ENCODE data around the gene CNOT10.
"Not testable (repeated sequence)": the region's sequence is repeated elsewhere in the genome, so short reads cannot be mapped to it uniquely, and the experiment has no call there.

CNOT10 gene, protein sequence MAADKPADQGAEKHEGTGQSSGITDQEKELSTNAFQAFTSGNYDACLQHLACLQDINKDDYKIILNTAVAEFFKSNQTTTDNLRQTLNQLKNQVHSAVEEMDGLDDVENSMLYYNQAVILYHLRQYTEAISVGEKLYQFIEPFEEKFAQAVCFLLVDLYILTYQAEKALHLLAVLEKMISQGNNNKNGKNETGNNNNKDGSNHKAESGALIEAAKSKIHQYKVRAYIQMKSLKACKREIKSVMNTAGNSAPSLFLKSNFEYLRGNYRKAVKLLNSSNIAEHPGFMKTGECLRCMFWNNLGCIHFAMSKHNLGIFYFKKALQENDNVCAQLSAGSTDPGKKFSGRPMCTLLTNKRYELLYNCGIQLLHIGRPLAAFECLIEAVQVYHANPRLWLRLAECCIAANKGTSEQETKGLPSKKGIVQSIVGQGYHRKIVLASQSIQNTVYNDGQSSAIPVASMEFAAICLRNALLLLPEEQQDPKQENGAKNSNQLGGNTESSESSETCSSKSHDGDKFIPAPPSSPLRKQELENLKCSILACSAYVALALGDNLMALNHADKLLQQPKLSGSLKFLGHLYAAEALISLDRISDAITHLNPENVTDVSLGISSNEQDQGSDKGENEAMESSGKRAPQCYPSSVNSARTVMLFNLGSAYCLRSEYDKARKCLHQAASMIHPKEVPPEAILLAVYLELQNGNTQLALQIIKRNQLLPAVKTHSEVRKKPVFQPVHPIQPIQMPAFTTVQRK

DNA sequence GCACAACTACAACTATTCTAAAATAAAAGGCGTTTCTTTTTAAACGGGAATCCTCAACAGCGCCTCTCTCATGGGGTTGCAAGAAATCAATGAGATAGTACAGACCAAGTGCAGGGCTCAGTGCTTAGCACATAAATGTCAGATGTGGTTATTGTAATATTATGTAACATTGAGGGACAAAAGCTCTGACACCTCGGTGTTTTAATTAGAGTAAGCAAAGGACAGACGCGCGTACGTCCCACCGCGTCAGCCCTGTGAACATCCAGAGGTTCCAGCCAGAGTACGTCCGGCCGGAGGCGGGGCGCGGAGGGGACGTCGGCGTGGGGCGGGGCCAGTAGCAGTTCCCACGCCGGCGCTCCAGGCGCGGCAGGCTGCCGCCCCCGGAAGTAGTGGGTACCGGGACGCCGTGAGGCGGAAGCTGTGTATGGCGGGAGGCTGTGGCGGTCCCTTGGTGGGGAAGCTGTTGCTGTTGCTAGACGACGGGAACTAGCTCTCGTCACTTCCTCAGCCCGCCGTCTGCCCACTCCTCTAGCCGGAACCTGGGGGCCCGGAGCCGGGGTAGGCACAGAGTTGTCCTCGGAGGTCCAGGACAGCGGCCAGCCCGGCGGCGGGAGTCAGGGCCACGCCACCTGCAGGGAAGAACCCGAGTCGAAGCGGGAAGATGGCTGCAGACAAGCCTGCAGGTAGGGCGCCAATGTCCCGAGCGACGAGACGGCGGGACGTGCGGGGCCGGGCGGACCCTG lies at the start of gene CNOT10:
Gene CNOT10, plus strand, starts transcription at position 389 of the 743 bp plus-strand sequence. Its CDS starts 273 bp downstream, at position 662.
- DNase-seq (ENCODE audit: low read depth), result peak; percentile 87

DNA sequence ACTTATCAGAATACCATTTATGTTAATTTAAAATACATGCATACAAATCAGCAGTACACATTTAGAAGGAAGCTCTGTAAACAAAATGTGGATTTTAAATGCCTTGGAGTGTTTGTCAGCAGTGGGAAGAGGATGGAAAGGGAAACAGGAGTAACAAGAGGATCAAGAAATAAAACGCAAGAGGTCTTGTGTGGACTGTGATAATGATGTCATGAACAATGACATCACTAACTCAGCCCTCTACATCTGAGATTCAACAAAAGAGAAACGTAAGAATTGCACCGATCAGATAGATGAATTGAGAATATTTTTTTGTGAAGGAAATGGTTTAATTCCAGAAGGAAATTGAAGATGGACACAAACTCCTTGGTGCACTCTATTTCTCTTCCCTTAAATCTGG lies 44.0 kb upstream of the CNOT10 start:
- no peak for DNase-seq (ENCODE audit: low read depth)

DNA sequence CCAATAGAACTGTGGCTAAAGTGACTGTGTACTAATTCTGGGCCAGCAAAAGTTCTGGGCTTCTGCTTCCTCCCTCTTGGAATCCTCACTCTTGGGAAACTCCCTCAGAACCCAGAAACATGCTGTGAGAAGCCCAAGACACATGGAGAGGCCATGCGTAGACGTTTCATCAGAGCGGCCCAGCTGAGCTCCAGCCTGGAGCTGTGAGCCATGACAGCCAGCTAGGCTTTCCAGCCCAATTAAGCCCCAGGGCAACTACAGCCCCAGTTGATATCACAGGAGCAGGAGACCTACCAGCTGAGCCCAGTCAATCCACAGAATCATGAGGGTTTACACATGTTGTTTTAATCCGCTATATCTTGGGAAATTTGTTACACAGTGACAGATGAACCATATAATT lies 43.6 kb upstream of the CNOT10 start:
- no peak for DNase-seq (ENCODE audit: low read depth)

DNA sequence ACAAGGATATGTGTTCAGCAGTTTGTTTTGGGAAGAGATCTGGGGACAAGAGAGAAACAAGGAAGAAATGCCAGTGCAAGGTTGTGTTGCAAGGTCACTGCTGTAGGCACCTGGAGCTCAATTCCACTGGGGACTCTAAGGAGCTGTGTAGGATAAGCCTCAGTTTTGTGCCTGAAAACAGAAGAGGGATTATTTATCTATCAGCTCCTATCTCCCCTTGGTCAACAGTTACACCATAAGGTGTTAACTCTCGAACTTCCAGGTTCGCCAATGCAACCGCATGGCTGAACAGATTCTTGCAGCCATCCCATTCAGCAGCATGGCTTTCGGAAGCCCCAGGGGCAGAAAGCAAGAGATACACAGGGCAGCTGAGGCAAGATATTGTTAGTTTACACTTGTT lies 41.6 kb upstream of the CNOT10 start:
- no peak for DNase-seq (ENCODE audit: low read depth)

DNA sequence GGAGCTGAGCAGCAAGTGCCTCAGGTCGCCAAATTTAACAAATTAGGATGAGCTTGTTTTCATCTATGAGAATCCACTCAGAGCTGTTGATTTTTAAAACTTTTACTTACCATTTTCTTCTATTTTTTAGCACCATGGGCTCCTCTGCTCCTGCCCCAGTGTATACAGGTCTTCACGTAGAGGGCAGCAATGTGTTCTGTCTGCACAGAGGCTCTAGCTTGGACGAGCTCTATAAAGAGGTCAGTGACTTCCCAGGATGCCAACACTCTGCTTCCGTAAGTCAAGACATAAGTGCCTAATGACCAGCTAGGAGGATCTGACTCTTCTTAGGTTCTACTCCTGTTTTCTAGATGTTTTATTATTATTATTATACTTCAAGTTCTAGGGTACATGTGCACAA lies 41.2 kb upstream of the CNOT10 start:
- no peak for DNase-seq (ENCODE audit: low read depth)

DNA sequence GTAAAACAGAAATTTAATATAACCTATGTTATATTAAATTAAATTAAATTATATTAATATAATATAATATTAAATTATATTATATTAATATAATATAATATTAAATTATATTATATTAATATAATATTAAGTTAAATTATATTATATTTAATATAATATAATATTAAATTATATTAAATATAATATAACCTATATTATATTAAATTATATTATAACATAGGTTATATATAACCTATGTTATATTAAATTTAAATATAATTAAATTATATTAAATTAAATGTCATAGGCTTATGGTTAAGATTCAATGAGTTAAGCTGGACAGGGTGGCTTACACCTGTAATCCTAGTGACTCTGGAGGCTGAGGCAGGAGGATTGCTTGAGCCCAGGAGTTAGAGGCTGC lies 40.6 kb upstream of the CNOT10 start:
- no peak for DNase-seq (ENCODE audit: low read depth)

DNA sequence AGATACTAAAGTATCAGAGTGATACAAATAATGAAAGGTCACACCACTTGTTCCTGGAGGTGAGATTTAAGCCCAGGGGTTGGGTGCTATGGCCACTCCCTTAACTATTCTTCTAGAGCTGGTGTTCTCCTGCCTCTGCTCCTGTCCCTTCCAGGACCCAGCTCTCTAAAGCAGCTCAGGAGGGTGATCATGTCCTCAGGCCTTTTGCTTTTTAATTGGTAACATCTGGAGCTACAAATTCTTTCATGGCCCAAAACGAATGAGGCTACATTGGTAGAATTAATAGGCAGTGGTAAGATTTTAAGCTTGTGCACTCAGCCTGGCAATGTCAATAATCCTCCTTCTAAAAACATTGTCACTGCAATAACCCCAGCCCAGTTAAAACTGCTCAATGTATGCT lies 38.2 kb upstream of the CNOT10 start:
- no peak for DNase-seq (ENCODE audit: low read depth)

DNA sequence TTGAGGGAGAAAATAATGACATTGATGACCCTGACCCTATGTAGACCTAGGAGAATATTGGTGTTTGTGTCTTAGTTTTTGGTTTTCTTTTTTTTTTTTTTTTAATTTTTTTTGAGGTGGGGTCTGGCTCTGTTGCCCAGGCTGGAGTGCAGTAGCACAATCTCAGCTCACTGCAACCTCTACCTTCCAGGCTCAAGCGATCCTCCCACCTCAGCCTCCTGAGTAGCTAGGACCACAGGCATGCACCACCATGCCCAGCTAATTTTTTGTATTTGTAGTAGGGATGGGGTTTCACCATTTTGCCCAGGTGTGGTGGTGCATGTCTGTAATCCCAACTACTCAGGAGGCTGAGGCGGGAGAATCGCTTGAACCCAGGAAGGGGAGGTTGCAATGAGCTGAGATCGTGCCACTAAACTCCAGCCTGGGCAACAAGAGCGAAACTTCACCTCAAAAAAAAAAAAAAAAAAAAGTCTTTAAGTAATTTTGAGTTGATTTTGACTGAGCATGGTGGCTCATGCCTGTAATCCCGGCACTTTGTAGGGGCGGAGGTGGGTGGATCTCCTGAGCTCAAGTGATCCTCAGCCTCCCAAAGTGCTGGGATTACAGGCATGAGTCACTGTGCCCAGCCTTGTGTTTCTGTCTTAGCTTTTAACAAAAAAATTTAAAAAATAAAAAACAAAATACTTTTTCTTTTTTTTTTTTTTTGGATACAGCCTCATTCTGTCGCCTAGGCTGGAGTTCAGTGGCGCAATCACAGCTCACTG lies 32.5 kb upstream of the CNOT10 start:
- not testable (repeated sequence) for DNase-seq (ENCODE audit: low read depth)

DNA sequence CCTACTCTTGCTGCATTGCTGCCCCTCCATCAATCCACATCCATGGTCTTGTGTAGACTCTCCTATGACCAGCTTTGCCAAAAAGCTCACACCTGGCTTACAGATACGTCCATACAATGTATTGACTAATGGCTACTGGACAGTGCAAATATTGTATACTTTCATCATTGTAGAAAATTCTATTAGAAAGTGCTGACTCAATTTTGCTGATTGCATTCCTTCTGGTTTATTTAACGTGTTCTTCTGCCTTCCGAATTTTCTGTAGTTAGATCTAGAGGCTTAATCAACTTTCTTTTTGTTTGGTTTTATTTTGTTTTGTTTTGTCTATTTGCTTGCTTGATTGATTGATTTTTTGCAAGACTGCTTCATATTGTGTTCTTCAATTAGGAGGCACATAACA lies 29.8 kb upstream of the CNOT10 start:
- no peak for DNase-seq (ENCODE audit: low read depth)

DNA sequence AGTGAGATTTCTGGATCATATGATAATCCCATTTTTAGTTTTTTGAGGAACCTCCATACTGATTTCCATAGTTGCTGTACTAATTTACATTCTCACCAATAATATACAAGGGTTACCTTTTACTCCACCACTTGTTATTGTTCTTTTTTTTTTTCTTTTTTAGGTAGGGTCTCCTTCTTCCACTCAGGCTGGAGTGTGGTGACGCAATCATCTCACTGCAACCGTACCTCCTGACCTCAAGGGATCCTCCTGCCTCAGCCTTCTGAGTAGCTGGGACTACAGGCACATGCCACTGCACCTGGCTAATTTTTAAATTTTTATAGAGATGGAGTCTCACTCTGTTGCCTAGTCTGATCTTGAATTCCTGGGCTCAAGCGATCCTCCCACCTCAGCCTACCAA lies 24.4 kb upstream of the CNOT10 start:
- DNase-seq (ENCODE audit: low read depth), result no peak

DNA sequence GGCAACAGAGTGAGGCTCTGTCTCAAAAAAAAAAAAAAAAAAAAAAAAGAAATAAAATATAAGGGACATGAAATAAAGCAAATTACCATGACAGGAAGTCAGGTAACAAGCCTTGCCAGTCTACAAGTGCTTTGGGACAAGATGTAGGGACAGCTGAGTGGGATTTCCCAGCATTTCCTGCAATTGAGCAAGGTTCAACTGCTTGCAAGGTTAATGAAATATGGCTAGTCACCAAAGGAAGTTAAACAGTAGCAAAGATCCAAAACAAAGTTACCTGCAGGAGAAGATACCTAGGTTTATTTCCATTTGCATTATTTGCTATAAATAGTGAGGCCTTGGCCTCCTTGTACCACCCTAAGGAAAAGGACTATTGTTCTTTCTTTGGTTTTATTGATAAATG lies 22.3 kb upstream of the CNOT10 start:
- DNase-seq (ENCODE audit: low read depth), result no peak

DNA sequence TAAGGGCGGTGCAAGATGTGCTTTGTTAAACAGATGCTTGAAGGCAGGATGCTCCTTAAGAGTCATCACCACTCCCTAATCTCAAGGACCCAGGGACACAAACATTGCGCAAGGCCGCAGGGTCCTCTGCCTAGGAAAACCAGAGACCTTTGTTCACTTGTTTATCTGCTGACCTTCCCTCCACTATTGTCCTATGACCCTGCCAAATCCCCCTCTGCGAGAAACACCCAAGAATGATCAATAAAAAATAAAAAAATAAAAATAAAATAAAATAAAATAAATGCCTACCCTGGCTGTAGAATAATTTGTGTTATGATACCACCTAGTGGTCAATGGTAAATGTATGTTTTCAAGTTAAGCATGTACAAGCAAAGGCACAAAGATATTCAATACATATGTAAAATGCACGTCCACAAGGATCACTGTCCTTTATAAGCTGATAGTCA lies 20.3 kb upstream of the CNOT10 start:
- DNase-seq (ENCODE audit: low read depth), result peak; percentile 33

DNA sequence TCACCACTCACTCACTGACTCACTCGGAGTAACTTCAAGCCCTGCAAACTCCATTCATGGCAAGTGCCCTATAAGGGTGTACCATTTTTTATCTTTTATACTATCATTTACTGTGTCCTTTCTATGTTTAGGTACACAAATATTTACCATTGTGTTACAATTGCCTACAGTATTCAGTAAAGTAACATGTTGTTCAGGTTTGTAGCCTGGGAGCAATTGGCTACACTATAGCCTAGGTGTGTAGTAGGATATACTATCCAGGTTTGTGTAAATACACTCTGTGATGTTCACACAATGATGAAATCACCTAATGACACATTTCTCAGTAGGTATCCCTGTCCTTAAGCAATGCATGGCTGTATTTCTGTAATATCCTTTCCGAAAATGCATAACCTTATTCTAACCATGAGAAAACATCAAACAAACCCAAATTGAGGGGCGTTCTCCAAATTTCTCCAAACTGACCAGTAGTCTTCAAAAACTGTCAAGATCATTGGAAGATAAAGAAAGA lies 17.9 kb upstream of the CNOT10 start:
- DNase-seq (ENCODE audit: low read depth), result no peak

DNA sequence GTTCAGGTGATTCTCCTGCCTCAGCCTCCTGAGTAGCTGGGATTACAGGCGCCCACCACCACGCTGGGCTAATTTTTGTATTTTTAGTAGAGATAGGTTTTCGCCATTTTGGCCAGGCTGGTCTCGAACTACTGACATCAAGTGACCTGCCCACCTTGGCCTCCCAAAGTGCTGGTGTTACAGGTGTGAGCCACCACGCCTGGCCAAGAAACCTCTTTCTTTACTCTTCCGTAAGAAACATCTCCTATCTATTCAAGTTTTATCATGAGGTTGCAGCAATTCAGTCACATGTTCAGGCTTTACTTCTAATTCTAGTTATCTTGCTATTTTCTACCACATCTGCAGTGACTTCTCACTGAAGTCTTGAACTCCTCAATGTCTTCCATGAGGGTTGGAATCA lies 15.8 kb upstream of the CNOT10 start:
- not testable (repeated sequence) for DNase-seq (ENCODE audit: low read depth)

DNA sequence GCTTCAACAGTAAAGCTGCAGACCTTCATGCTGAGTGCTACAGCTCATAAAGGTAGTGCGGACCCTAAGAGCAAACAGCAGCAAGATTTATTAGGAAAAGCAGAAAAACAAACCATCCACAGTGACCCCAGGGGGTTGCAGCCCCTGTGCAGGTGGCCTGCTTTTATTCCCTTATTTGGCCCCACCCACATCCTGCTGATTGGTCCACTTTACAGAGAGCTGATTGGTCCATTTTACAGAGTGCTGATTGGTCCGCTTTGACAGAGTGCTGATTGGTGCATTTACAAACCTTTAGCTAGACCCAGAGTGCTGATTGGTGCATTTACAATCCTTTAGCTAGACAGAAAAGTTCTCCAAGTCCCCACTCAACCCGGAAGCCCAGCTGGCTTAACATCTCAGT lies 11.3 kb upstream of the CNOT10 start:
- DNase-seq (ENCODE audit: low read depth), result not testable (repeated sequence)

DNA sequence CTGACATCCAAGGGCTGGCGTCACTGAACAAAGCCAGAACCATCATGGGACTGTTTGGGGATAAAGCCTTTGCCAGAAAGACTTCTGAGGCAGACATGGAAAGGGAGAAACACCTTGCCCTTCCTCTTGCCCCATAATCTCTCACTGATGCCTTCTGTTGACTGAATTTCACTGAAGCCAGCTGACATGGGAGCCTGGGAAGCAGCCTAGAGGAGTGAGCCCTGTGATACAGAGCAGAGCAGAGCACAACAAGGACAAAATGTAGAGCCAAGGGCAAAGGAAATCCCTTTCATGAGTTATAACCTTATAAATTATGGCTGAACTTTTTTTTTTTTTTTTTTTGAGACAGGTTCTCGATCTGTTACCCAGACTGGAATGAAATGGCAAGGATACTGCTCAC lies 9.8 kb upstream of the CNOT10 start:
- DNase-seq (ENCODE audit: low read depth), result no peak

DNA sequence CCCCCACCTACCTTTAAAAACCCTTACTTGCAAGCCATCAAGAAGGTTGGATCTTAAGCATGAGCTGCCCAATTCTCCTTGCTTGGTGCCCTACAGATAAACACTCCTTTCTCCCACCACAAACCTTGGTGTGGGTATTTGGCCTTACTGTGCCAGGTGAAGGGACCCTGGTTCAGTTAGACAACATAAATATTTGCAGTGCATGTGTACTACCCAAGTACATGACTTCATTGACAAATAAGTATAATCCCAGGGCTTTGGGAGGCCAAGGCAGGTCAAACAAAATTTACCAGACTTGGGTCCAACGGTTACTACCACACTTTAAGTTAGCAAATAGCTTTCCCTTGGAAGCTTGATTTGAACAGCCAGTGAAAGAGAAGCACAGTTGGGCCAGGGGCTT lies 9.3 kb upstream of the CNOT10 start:
- DNase-seq (ENCODE audit: low read depth), result no peak

DNA sequence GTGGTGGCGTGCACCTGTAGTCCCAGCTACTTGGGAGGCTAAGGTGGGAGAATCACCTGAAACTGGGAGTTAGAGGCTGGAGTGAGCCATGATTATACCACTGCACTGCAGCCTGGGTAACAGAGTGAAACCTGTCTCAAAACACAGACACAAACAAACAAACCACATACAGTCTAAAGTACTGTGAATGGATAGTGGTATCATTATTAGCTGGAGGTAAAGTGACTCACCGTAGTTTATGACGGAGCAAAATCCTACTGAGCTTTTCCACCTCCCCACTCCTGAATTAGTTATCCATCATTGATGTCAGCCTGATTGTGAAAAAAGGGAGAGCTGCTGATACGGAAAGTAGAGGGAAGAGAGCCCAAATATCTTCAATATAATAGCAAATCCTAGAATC lies 3.2 kb upstream of the CNOT10 start:
- no peak for DNase-seq (ENCODE audit: low read depth)

DNA sequence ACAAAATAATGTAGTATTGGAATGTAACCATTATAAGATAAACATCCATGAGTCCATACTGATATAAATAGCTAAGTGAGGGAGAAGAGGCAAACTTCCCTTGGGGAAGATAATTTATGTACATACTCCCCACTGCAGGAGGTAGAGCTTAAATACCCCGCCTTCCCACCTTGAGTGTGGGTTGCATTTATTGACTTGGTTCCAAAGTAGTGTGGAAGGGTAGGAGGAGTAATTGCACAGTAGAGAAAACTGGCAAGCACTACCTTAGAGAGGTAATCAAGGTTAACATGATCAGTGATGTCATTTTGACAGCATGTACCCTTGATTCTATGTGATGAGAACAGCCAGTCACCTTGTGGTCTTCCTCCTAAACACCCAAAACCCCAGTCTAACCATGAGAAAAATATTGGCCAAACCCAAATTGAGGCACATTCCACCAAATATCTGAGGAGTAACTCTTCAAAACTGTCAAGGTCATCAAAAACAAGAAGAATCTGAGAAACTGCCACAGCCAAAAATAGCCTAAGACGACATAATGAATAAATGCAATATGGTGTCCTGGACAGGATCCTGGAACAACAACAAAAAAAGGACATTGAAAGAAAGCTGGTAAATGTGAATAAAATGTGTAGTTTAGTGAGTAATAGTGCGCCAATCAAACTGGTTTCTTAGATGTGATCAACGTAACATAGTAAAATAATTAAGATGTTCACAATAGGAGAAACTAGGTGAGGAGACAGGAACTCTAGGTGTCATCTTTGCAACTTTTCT lies 774 bp upstream of the CNOT10 start:
- peak; percentile 10 for DNase-seq (ENCODE audit: low read depth)

DNA sequence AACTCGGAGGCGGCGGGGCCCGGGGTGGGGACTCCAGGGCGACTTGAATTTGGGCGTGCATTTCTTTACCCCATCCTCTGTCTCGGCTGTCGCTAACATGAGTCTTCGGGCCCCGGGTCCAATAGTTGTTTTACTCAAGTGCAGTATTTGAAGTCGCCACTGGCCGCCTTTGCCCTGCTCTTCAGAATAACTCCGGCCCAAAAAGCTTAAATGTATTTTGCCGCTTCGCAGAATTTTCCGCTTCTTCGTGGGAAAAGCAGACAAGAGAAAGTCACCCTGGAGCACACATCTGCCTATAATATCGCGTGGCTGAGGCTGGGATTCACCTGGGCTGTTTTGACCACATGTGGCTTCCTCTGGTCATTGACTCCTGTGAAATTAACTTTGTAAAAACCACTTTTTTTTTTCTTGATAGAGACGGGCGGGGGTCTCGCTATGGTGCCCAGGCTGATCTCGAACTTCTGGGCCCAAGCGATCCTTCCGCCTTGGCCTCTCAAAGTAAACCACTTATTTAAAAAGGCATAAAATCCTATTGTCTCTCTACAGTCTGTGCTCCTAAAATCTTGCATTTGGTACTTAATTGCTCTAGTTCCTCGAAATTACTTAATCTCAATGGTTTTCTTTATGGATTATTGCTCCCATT lies 676 bp downstream of the CNOT10 start:
- DNase-seq (ENCODE audit: low read depth), result peak; percentile 10
